ENCODE data around the gene FADS1. TPM values are rescaled to one million over a fixed set of nuclear protein-coding genes. Genes with fewer than 3 reads are reported as not detected.

The FADS1 gene
- total RNA-seq, 1 donor from 2014 or later, result 94.7 TPM

- DNase-seq, result no peak
- no peaks in the 10 kb centered on the region for H3K27me3 Mint-ChIP-seq
- intact Hi-C loops (cut with micrococcal nuclease), result loop anchor here (1.0 to 10.0 kb wide), 4 partner anchors 8 to 728 kb away; partner anchors contain the start of genes FADS1 and SDHAF2
- H3K9me3 Mint-ChIP-seq, result no peaks in the 10 kb centered on the region
- peaks cover 23% of the 10 kb centered on the region for H3K36me3 Mint-ChIP-seq (ENCODE audit: low read depth)
- peak overlapping the region; percentile 95 for H3K27ac Mint-ChIP-seq
- H3K4me1 Mint-ChIP-seq, result peaks cover 38% of the 10 kb centered on the region
- peak overlapping the region; percentile 92 for H3K4me3 Mint-ChIP-seq
These were observed 10.2 kb upstream of the FADS1 start for GRCh38 chr11:61826930-61827570.

- Mint-ChIP-seq H3K36me3 (ENCODE audit: low read depth) (peaks cover 11% of the 10 kb centered on the region), H3K27me3 (peaks cover 2% of the 10 kb centered on the region), H3K9me3 (no peaks in the 10 kb centered on the region), H3K27ac (no peak overlapping the region), H3K4me3 (no peak overlapping the region), H3K4me1 (peaks cover 10% of the 10 kb centered on the region)
- intact Hi-C loops (cut with micrococcal nuclease), result loop anchor here (10.0 kb wide), 2 partner anchors 385 to 735 kb away; partner anchors contain the start of gene SDHAF2
- DNase-seq, result no peak
These were observed 3.4 kb upstream of the FADS1 start for GRCh38 chr11:61820174-61820573.

- Mint-ChIP-seq H3K9me3 (no peaks in the 10 kb centered on the region), H3K27ac (peak overlapping the region; percentile 34), H3K36me3 (ENCODE audit: low read depth) (peaks cover 28% of the 10 kb centered on the region), H3K4me3 (peak overlapping the region; percentile 97), H3K4me1 (peaks cover 18% of the 10 kb centered on the region), H3K27me3 (peaks cover 2% of the 10 kb centered on the region)
- DNase-seq, result no peak
- intact Hi-C loops (cut with micrococcal nuclease), result loop anchor here (1.0 to 2.0 kb wide), 2 partner anchors 10 to 17 kb away; no protein-coding TSS in a partner anchor
These were observed 834 bp upstream of the FADS1 start for GRCh38 chr11:61817471-61818202.

- intact Hi-C loops (cut with micrococcal nuclease), result loop anchor here (1.0 to 2.0 kb wide), 3 partner anchors 19 to 75 kb away; partner anchors contain the start of genes FADS3, FEN1 and TMEM258
- peaks cover 2% of the 10 kb centered on the region for H3K27me3 Mint-ChIP-seq
- H3K4me3 Mint-ChIP-seq, result peak overlapping the region; percentile 97
- H3K36me3 Mint-ChIP-seq (ENCODE audit: low read depth), result peaks cover 41% of the 10 kb centered on the region
- DNase-seq, result peak; percentile 89
- H3K4me1 Mint-ChIP-seq, result peaks cover 20% of the 10 kb centered on the region
- H3K27ac Mint-ChIP-seq, result peak overlapping the region; percentile 94
- no peaks in the 10 kb centered on the region for H3K9me3 Mint-ChIP-seq
These were observed 740 bp downstream of the FADS1 start for GRCh38 chr11:61815790-61816735.

- intact Hi-C loops (cut with micrococcal nuclease), result loop anchor here (1.0 kb wide), 1 partner anchor 23 kb away; the partner anchor contains the start of genes FEN1 and TMEM258
- Mint-ChIP-seq H3K4me1 (peaks cover 20% of the 10 kb centered on the region), H3K36me3 (ENCODE audit: low read depth) (peaks cover 47% of the 10 kb centered on the region), H3K27ac (peak overlapping the region; percentile 97), H3K9me3 (no peaks in the 10 kb centered on the region), H3K4me3 (peak overlapping the region; percentile 97), H3K27me3 (peaks cover 2% of the 10 kb centered on the region)
- peak; percentile 94 for DNase-seq
These were observed 1.6 kb downstream of the FADS1 start for GRCh38 chr11:61814958-61815789.

GRCh38 chr11:61814247-61814957 is 2.4 kb downstream of the FADS1 start:
- H3K4me1 Mint-ChIP-seq, result peaks cover 20% of the 10 kb centered on the region
- H3K36me3 Mint-ChIP-seq (ENCODE audit: low read depth), result peaks cover 55% of the 10 kb centered on the region
- H3K9me3 Mint-ChIP-seq, result no peaks in the 10 kb centered on the region
- peak; percentile 81 for DNase-seq
- peak overlapping the region; percentile 97 for H3K4me3 Mint-ChIP-seq
- peak overlapping the region; percentile 97 for H3K27ac Mint-ChIP-seq
- intact Hi-C loops (cut with micrococcal nuclease), result no loop called here
- peaks cover 2% of the 10 kb centered on the region for H3K27me3 Mint-ChIP-seq

- Mint-ChIP-seq H3K9me3 (no peaks in the 10 kb centered on the region), H3K4me1 (peaks cover 19% of the 10 kb centered on the region), H3K36me3 (ENCODE audit: low read depth) (peaks cover 64% of the 10 kb centered on the region), H3K27ac (no peak overlapping the region), H3K4me3 (no peak overlapping the region), H3K27me3 (peaks cover 1% of the 10 kb centered on the region)
- intact Hi-C loops (cut with micrococcal nuclease), result no loop called here
- no peak for DNase-seq
These were observed 3.9 kb downstream of the FADS1 start for GRCh38 chr11:61812736-61813411.

- no peaks in the 10 kb centered on the region for H3K27me3 Mint-ChIP-seq
- H3K4me3 Mint-ChIP-seq, result no peak overlapping the region
- peaks cover 16% of the 10 kb centered on the region for H3K4me1 Mint-ChIP-seq
- H3K27ac Mint-ChIP-seq, result peak overlapping the region; percentile 11
- no peak for DNase-seq
- peaks cover 72% of the 10 kb centered on the region for H3K36me3 Mint-ChIP-seq (ENCODE audit: low read depth)
- intact Hi-C loops (cut with micrococcal nuclease), result no loop called here
- H3K9me3 Mint-ChIP-seq, result no peaks in the 10 kb centered on the region
These were observed 5.0 kb downstream of the FADS1 start for GRCh38 chr11:61811831-61812230.

- H3K36me3 Mint-ChIP-seq (ENCODE audit: low read depth), result peaks cover 72% of the 10 kb centered on the region
- H3K4me3 Mint-ChIP-seq, result no peak overlapping the region
- H3K27me3 Mint-ChIP-seq, result no peaks in the 10 kb centered on the region
- H3K27ac Mint-ChIP-seq, result no peak overlapping the region
- no peak for DNase-seq
- no peaks in the 10 kb centered on the region for H3K9me3 Mint-ChIP-seq
- H3K4me1 Mint-ChIP-seq, result peaks cover 13% of the 10 kb centered on the region
- intact Hi-C loops (cut with micrococcal nuclease), result no loop called here
These were observed 6.1 kb downstream of the FADS1 start for GRCh38 chr11:61810671-61811175.

GRCh38 chr11:61806785-61807184 is 10.0 kb downstream of the FADS1 start:
- DNase-seq, result no peak
- peaks cover 79% of the 10 kb centered on the region for H3K36me3 Mint-ChIP-seq (ENCODE audit: low read depth)
- H3K27ac Mint-ChIP-seq, result no peak overlapping the region
- H3K4me1 Mint-ChIP-seq, result peaks cover 4% of the 10 kb centered on the region
- H3K9me3 Mint-ChIP-seq, result no peaks in the 10 kb centered on the region
- intact Hi-C loops (cut with micrococcal nuclease), result no loop called here
- H3K27me3 Mint-ChIP-seq, result no peaks in the 10 kb centered on the region
- no peak overlapping the region for H3K4me3 Mint-ChIP-seq

- peaks cover 76% of the 10 kb centered on the region for H3K36me3 Mint-ChIP-seq (ENCODE audit: low read depth)
- no peak for DNase-seq
- peak overlapping the region; percentile 57 for H3K27ac Mint-ChIP-seq
- H3K9me3 Mint-ChIP-seq, result no peaks in the 10 kb centered on the region
- H3K27me3 Mint-ChIP-seq, result no peaks in the 10 kb centered on the region
- H3K4me1 Mint-ChIP-seq, result peaks cover 7% of the 10 kb centered on the region
- intact Hi-C loops (cut with micrococcal nuclease), result no loop called here
- no peak overlapping the region for H3K4me3 Mint-ChIP-seq
These were observed 11.7 kb downstream of the FADS1 start for GRCh38 chr11:61805146-61805545.
